Chondrocyte (in vitro differentiated cells): ENCODE results near the gene THBS2. TPM values are rescaled to one million over a fixed set of nuclear protein-coding genes. Genes with fewer than 3 reads are reported as not detected.
"Not testable (repeated sequence)": the region's sequence is repeated elsewhere in the genome, so short reads cannot be mapped to it uniquely, and the experiment has no call there.

Source experiments
- DNase-seq: peaks from one replicate; pipeline ENCODE4 v3.0.0; 2021; ENCODE audit warnings: mixed read lengths, low spot score
- H3K27ac Mint-ChIP-seq: one replicate; pipeline ENCODE4 v1.8.0; 2021; ENCODE audit warnings: mild to moderate bottlenecking, moderate library complexity, mixed read lengths; ENCODE audit not compliant: unreplicated experiment
- H3K27me3 Mint-ChIP-seq: 2 replicates; pipeline ENCODE4 v1.8.0; 2021; ENCODE audit warnings: low read depth, mixed read lengths
- H3K36me3 Mint-ChIP-seq: 2 replicates; pipeline ENCODE4 v1.8.0; 2021; ENCODE audit warnings: low read depth, mixed read lengths
- H3K4me1 Mint-ChIP-seq: 2 replicates; pipeline ENCODE4 v1.8.0; 2021; ENCODE audit warnings: low read depth, mild to moderate bottlenecking, mixed read lengths
- H3K4me3 Mint-ChIP-seq: one replicate; pipeline ENCODE4 v1.8.0; 2021; ENCODE audit warnings: mild to moderate bottlenecking, moderate library complexity, mixed read lengths; ENCODE audit not compliant: unreplicated experiment
- H3K9me3 Mint-ChIP-seq: 2 replicates; pipeline ENCODE4 v1.8.0; 2021; ENCODE audit warnings: low read depth, mixed read lengths
- CTCF ChIP-seq: fragments of 200-600 bp; sonication (generic); IDR thresholded peaks from 2 replicates; pipeline ENCODE4 v1.5.0; 2021; ENCODE audit warnings: antibody characterized with exemption, mild to moderate bottlenecking, moderate library complexity
- total RNA-seq: library from RNA; stranded (reverse); gene quantifications from 3 replicates; pipeline ENCODE4 v1.2.1, GENCODE V29; 2021

Gene THBS2
- total RNA-seq, 1 donor from 2014 or later: 1,285 TPM

- H3K4me3 Mint-ChIP-seq: no peak overlapping the region
- H3K27ac Mint-ChIP-seq: no peak overlapping the region
- DNase-seq: no peak
- no peaks in the 10 kb centered on the region for H3K36me3 Mint-ChIP-seq
- H3K9me3 Mint-ChIP-seq: no peaks in the 10 kb centered on the region
- H3K27me3 Mint-ChIP-seq: peaks cover 1% of the 10 kb centered on the region
- peaks cover 13% of the 10 kb centered on the region for H3K4me1 Mint-ChIP-seq
- TF ChIP-seq CTCF: no peak
Observed at GRCh38 chr6:169274781-169275180, 21.1 kb upstream of the THBS2 start.

GRCh38 chr6:169273511-169273910 lies 19.9 kb upstream of the THBS2 start:
- TF ChIP-seq CTCF: no peak
- H3K4me1 Mint-ChIP-seq: peaks cover 20% of the 10 kb centered on the region
- DNase-seq: no peak
- H3K4me3 Mint-ChIP-seq: no peak overlapping the region
- peaks cover 1% of the 10 kb centered on the region for H3K27me3 Mint-ChIP-seq
- no peak overlapping the region for H3K27ac Mint-ChIP-seq
- no peaks in the 10 kb centered on the region for H3K36me3 Mint-ChIP-seq
- H3K9me3 Mint-ChIP-seq: no peaks in the 10 kb centered on the region

DNA sequence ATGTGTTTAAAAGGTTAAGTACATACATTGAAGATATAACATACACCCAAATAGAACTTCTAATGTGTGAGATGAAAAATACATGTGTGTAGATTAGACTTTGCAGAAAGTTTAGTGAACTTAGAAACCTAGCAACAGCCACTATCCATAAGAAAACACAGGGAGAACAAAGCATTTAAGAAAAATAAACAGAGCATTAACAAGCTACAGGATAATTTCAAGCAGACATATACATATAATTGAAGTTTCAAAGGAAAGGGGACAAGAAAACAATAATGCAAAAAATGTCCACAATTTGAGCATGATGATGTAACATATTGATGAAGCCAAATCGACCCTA lies 18.2 kb upstream of the THBS2 start:
- peaks cover 20% of the 10 kb centered on the region for H3K4me1 Mint-ChIP-seq
- no peak for DNase-seq
- H3K27ac Mint-ChIP-seq: no peak overlapping the region
- H3K36me3 Mint-ChIP-seq: no peaks in the 10 kb centered on the region
- peaks cover 1% of the 10 kb centered on the region for H3K27me3 Mint-ChIP-seq
- H3K9me3 Mint-ChIP-seq: no peaks in the 10 kb centered on the region
- no peak for TF ChIP-seq CTCF
- H3K4me3 Mint-ChIP-seq: no peak overlapping the region

GRCh38 chr6:169271158-169271876 lies 17.7 kb upstream of the THBS2 start:
- no peak for DNase-seq
- Mint-ChIP-seq H3K4me1 (peaks cover 20% of the 10 kb centered on the region), H3K27me3 (peaks cover 1% of the 10 kb centered on the region), H3K27ac (no peak overlapping the region), H3K36me3 (no peaks in the 10 kb centered on the region), H3K4me3 (no peak overlapping the region), H3K9me3 (no peaks in the 10 kb centered on the region)
- TF ChIP-seq CTCF: no peak

DNA sequence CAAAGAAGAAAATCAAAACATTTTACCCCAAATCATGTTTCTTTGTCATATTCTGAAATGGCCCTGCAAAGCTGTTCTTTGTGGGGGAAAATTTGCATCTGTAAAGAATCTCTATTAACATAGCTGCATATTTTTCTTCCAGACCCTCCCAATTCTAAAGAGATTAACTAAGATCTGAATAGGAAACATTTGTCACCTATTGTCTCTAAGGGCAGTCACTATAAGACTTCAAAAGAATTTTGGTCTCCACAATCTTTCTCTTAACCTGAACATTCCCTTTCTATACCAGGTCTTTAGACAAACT lies 16.4 kb upstream of the THBS2 start:
- not testable (repeated sequence) for H3K27ac Mint-ChIP-seq, H3K9me3 Mint-ChIP-seq, H3K27me3 Mint-ChIP-seq, H3K36me3 Mint-ChIP-seq, H3K4me3 Mint-ChIP-seq, DNase-seq
- H3K4me1 Mint-ChIP-seq: peaks cover 20% of the 10 kb centered on the region
